ENCODE data around the gene WDFY4. TPM values are rescaled to one million over a fixed set of nuclear protein-coding genes. Genes with fewer than 3 reads are reported as not detected.

WDFY4 gene
- total RNA-seq, 1 experiment from 2014 or later = not detected

DNA sequence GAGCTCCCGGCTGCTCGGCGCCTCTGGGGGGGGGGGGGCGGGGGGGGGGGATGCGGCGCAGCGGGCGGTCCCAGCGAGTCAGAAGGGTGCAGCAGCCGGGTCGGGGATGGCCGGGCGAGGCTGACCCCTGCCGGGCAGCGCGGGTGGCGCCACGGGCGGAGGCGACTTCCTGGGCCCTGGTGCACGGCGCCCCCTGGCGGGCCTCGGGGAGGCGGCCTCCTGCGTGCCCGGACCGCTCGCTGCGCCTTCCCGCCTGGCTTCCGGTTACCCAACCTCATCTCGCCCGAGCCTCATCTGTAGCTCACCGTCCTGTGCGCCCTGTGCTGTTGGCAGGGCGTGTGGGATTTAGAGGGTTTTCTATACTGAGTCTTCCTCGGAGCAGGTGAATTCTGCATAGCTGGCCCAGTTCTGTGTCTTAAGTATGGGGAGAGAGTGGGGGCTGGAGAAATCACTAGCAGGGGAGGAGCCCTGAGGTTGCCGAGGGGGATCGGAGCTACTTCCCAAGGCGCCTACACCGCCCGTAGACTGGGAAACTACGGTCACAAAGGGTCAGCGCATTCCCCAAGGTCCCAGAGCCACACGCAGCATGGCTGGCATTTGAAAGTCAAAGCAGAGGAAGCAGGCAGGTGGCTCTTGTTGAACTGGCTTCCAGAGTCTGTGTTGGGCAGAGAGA is 28.3 kb upstream of the WDFY4 start:
- DNase-seq (ENCODE audit: low read depth) = peak; percentile 82

DNA sequence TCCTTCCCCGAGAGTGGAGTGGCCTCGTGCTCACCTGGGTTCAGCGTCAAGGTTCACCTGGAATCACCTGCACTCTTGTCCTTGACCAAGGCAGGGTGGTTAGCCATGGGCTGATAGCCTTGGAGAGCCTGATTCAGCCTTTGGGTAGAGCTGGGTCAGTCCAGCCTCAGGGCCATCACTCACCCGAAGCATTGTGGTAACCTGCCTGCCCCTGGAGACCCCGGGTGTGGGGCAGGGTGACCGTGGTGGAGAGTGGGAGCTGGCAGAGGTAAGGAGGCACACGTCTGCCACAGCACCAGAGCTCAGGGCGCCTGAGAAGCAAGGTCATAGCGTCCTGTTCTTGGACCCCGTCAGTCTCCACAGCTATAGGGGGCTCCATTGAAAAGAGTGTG is 27.8 kb upstream of the WDFY4 start:
- no peak for DNase-seq (ENCODE audit: low read depth)

DNA sequence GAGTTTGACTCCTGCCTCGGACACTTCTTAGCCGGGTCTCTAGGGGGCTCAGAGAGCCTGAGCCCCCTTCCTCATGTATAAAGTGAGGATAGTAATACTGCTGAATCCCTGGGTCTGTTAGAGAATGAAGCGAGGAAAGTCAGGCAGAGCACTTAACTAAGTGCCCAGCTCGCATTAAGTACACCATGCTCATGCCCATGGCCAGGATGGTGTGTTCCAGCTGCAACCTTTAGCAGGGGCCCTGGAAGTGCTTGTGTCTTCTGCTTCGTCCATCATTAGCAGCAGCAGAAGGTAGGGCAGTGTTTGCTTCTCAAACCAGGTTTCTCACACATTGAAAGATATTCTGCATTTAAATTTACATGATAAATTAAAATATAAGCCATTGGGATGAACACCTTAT is 27.3 kb upstream of the WDFY4 start:
- no peak for DNase-seq (ENCODE audit: low read depth)

DNA sequence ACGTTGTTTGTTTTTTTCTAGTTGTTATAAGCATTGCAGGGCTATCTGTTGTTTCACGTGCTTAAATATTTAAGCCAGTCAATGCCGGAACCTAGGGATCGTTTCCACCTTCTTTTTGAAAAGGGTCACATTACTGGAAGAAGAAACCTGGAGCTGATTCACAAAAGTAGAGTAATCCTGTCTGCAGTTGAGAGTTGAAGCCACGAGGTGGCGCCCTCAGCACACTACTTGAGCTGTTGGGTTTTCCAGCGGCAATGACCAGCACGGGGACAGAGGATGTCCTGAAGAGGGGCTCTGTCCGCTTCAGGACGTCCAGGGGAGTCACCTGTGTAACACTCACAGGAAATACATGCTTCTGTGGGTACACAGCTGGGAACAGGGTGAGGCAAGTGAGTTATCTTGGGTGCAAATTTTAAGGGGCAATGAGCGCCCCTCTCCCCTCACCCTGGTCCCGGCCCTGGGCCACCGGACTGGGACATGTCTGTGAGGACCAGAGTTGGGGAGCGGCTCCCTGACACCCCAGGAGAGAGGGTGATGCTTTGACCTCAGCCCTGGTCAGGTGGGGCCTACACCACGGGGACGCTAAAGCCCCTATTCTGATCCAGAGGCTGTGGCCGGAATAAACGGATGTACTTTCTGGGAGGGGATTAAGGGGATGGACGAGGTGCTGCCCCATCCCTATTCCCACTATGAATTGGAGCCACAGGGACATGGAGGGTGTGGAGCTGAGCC is 26.3 kb upstream of the WDFY4 start:
- peak; percentile 68 for DNase-seq (ENCODE audit: low read depth)

DNA sequence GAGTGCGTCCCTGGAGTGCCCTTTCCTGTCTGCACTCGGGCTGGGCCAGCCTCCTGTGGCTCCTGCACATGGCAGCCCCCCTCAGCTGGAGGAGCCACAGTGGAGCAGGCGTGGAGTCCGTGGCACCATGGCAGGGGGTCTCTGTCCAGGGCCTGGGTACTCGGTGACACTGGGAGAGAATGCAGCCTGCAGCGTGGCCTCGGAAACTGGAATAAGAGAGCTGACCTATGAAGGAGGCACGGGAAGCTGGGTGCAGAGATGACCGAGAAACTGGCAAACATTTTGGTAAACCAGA is 25.8 kb upstream of the WDFY4 start:
- DNase-seq (ENCODE audit: low read depth) = no peak

DNA sequence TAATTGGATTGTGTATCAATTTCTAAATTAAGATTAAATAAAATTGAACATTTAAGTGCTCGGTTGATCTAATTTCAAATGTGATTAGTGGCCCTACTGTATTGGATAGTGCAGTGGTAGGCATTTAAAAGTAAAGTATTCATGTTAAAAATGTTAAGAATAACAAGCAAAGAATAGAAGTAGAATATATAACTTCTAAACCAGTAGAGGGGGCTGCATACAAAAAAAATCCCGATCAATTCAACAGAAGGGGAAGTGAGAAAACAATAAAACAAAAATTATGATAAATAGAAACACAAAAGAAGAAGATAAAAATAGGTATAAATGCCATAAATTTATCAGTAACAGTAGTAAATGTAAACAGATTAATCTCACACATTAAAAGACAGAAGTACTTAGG is 24.9 kb upstream of the WDFY4 start:
- no peak for DNase-seq (ENCODE audit: low read depth)

DNA sequence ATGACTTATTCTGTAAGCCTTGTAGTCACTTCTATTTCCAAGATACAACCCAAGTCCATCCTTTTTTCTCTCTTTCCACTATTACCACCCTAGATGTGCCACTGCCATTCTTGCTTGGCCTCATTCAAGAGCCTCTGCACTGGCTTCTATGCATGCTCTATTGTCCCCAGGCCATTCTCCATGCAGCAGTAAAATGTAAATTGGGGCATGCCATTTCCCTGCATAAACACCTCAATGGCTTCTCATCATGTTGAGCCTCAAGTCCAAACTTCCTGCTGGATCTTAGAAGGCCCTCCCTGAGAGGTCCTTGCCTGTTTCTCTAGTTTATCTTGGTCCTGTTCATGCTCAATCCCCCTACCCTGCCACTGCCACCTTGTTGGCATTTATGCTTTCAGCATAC is 23.2 kb upstream of the WDFY4 start:
- no peak for DNase-seq (ENCODE audit: low read depth)

DNA sequence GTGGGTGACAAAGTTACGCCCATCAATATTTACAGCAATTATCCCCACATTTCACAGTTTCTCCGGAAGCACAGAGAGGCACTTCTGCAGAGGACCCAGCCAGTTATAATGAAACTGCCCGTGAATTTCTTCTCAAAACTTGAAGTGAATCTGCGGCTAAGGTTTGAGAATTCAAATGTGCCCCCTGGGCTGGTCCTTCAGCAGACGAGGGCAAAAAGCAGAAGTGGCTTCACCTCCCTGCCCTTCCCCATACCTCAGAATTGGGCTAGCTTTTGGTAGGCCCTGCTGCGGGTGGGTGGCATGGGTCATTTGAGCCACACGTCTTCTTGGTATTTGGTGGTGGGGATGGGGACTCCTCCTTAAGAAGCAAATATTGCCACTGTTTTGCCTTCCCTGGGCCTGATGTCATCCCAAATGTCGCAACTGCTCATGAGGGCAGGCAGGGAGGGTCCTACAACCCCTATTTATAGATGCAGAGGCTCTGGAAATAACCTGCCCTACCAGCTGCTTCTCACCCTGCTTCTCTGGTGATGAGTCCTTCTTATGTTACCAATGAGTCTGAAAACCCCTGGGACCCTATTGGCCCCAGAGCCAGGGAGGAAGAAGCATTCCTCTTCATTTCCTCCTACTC is 16.6 kb upstream of the WDFY4 start:
- no peak for DNase-seq (ENCODE audit: low read depth)

DNA sequence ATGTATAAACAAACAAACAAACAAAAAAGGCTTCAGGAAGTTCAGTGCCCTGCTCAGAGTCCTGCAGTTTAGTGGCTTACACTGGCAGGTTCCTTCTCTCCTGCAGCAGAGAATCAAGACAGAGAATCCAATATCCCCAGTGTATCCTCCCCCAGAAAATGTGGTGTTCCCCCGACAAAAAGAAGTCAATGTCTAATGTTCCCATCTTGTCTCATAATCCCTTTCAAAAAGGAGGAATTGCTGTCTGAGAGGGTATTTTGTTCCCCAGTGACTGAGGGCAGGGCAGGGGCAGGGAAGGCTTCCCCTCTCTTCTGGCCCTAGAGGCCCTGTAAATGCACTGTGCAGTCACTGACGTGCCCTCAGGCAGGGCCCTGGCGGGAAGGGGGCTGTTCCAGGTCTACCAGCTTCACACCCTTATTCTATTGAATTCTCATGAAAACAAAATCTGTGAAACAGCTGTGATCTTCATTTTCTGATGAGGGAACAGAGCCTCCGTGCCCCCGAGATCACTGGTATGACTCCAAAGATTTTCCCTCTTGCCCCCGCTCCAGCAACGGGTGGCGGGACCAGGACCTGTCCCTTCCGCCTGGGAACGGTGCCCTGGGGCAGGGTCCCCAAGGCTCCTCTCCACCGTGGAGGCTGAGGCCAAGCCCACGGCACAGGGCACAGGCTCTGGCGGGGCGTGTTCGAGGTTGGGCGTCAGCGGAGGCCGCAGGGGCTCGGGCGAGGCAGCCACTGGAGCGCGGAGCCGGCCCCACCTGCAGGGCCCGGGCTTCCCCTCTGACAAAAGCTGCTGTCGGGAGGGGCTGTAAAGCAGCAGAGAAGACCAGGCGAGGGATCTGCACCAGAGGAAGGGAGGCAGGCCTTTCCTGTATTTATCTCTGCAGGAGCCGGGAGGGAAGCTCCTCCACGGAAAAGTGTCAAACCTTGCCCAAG is 13.4 kb upstream of the WDFY4 start:
- DNase-seq (ENCODE audit: low read depth) = no peak

DNA sequence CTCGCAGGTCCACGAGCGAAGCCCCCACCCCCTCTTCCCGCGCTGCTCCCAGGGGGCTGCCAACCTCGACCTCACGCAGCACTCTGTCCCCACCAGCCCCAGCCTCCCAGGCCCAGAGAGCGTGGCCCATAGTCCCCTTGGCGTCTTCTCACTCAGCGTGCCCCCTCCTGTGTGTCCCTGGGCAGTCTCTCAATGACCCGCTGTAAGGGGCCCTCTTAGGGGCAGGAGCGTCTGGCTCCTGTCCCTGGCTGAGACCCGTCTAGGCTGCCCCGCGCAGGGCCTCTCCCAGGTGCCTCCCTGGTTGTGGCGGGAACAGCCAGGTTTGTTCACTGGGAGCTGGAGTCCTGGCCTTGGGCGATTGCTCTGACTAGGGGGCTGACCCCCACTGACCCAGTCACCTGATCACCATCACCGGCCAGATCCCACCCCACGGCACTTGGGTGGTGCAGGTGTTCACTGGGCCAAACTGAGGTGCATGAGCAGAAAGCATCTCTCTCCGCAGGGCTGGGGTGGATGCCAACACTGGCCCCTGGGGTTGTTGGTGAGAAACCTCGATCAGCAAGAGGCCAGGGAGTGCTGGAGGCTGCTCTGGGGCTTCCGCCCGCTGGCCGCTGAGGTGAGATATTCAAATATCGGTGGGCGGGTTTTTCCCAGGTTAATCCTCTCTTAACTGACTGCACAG is 12.6 kb upstream of the WDFY4 start:
- DNase-seq (ENCODE audit: low read depth) = no peak

DNA sequence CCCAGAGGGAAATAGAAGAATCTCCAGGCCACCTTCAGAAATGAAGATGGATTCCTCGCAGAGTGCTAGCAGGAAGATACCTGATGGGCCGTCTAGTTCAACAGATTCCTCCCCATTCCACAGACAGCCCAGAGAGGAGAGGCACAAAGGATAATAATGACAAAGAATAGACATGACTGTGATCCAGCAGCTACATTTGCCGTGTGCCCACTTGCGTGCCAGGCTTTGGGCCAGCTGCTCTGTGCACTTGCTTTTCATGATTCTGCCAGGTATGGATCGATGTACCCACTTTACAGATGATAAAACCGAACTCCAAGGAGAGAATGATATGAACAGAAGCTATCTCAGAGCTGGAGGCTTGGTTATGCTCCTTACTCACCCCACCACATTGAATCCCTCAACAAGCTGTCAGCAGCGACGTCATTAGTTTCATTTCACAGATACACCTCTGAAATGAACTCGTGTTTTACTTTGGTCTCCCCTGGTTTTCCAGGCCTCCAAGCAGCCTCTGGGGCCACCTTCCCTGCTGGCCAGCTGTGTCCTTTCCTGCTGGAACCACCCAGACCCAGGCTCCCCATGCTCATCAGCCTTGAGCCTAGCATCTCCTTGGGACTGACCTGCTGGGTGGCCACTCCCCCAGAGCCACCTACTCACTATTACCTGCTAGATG is 11.9 kb upstream of the WDFY4 start:
- no peak for DNase-seq (ENCODE audit: low read depth)

DNA sequence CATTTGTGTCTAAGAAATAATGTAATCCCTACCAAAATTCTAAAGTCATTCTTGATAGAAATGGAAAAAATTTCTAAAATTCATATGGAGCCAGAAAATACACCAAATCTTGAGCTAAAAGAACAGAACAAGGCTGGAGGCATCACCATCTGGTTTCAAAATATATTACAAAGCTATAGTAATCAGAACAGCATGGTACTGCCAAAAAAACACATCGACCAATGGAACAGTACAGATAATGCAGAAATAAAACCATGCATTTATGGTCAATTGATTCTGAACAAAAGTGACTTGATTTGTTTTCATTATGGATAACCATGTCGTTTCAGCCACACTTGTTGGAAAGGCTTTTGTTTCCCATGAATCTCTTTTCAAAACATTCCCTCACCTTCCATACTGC is 7.0 kb upstream of the WDFY4 start:
- no peak for DNase-seq (ENCODE audit: low read depth)

DNA sequence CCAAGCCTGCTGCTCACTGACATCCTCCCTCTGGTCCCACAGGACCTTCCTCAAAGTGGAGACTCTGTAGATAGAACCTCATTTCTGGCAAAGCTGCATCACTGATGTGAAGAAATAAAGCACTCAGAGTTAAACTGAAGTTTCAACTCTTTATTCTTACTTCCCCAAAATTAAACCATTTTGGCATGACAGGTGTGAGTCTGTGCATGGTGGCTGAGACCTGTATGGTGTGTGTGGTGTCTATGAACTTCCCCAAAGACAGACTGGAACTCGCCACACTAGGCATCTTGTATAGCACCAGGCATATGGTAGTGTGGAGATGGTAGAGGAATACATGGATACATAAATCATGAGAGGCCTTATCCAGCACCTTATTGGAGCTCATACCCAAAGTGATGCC is 6.6 kb upstream of the WDFY4 start:
- no peak for DNase-seq (ENCODE audit: low read depth)

DNA sequence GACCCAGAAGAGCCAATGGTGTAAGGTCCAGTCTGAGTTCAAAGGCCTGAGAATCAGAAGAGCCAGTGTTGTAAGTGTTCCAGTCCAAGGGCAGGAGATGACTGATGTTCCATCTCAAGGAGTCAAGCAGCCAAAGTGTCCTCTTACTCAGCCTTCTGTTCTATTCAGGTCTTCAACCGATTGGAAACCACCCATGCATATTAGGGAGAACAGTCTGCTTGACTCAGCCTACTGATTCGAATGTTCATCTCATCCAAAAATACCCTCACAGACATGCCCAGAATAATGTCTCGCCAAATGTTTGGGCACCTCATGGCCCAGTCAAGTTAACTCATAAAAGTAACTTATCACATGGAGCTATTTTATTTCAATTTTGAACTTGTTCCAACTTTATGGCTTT is 2.9 kb upstream of the WDFY4 start:
- no peak for DNase-seq (ENCODE audit: low read depth)

DNA sequence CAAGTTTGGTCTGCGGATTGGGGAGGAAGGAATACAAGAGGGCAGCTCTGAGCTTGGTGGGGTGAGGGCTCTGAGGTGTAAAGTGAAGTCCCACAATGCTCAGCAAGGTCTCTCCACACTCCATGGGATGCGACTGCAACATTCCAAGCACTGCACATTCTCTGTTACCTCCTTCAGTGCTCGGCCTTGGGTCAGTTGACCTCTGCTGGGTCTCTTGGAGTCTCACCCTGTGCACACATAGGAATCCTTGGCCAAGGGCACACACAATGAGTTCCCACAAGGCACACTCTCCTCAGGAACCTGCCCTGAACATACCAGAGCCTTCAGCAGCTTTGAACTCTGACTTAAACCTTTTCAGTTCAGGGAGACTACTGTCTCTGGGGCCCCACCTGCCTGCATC is 2.4 kb upstream of the WDFY4 start:
- no peak for DNase-seq (ENCODE audit: low read depth)

DNA sequence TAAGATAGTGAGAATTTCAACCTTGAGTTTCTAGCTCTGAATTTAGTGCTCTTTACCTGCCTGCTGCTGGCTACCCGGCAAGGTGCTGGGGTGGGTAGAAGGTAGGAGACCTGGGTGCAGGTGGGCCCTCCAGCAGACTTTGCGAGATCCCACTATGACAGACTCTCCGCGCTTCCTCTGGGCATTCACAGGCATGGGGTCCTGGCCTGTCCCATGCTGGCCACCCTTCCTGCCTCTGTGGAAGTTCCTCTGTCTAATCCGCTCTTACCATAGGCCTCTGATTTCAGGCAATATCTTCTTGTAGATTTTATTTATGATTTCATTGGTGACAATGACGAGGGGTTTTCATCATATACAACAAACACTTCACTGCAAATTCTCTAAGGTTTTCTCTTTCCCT is 1.2 kb upstream of the WDFY4 start:
- no peak for DNase-seq (ENCODE audit: low read depth)

DNA sequence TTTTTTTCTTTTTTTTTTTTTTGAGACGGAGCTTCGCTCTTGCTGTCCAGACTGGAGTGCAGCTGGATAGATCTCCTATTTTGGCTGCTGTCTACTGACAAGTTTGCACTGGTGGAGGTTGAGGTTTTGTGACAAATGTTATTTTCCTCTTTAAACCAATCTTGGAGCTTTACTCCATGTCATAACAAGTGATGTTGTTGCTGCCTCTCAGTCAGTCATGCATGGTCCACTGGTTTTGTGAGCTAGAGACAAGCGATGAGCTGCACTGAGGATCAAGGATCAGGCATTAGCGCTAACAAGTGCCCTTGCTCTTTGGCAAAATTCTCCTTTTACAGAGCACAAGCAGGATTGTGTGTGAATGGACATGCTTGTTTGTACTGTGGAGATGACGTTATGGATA is 805 bp upstream of the WDFY4 start:
- DNase-seq (ENCODE audit: low read depth) = no peak

DNA sequence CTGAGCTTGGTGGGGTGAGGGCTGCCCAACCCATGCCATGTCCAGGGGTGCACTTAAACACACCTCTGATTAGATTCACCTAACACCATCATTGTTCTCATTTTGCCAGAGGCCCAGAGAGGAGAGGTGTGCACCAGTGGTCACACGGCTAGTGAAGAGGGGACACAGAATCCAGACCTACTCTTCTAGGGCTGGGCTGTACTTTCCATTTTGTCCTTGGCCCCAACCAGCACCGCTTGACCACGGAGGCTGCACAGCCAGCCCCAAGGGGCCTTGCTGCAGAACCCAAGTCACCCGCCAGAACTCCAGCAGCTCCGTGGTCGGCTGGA is 246 bp upstream of the WDFY4 start:
- DNase-seq (ENCODE audit: low read depth) = no peak

DNA sequence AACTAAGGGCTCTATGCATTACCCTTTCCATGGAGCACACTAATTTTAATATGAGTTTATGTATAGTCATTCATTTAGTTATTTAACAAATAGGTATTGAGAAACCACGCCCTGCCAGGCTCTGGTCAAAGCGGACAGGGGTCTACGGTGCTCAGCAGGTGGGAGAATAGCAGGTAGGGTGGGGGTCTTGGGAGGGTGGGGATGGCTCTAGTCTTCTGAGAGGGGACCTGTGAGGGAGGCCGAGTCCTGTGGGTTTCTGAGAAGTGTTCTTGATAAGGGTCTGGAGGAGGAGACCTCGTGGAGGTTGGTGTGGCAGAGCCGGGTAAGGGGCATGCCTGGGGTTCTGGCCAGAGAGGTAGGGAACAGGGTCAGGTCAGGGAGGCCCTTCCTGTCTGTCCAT is 1.1 kb downstream of the WDFY4 start:
- DNase-seq (ENCODE audit: low read depth) = no peak

DNA sequence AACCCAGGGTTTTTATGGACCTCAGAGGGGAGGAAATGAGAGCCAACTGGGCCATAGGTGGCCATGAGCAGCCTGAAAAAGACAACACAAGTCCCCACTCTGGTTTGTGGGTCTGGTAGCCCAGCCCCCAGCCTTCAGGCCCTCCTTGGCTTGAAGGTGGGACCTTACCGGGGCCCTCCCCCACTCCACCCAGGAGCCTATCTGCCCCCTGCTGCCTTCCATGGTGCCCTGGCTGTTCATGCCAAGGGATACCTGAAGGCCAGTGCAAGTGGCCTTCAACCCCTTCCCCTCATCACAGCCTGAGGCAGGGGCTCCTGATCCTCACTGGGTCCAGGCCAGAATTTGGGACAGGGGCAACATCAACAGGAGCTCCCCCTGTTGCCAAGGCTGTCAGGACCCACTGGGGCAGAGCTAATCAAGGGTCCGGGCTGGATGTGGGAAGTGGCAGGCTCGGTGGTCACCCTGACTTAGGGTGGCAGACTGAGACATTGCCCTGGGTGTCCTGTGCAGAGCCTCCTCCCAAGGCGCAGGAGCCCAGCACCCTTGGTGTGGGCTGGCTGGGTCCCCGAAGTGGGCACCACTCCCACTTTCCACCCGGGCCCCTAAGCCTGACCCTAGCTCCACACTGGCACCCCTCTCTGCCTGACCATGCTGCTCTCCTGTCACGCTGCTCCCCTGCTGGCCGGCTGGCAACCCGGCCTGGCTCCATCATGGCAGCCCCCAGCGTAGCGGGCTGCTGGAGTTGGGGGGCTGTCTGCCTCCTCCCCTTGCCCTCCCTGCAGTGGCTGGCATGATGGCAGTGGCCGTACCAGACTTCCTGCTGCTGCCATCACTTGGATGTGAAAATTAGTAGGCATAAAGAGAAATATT is 6.4 kb downstream of the WDFY4 start:
- no peak for DNase-seq (ENCODE audit: low read depth)
